Keratinocyte (primary cell): Measurements from ENCODE around the gene C20orf173.

Experiments used
- CTCF ChIP-seq, 3 experiments: IDR thresholded peaks in 1 of 3; conservative IDR thresholded peaks in 1 of 3; optimal IDR thresholded peaks in 1 of 3; 2 replicates in 2 of 3; 3 replicates in 1 of 3; pipeline versions ENCODE3 to v1.5.1; 2011; ENCODE audit warnings: low read length in 3 of 3, mild to moderate bottlenecking in 3 of 3, moderate library complexity in 2 of 3, control low read depth in 1 of 3, inconsistent platforms in 1 of 3; ENCODE audit not compliant: insufficient read depth in 2 of 3; ENCODE audit errors: extremely low read depth in 1 of 3
- EZH2 ChIP-seq: IDR thresholded peaks from one replicate; pipeline ENCODE4 v1.6.1; 2012; ENCODE audit warnings: inconsistent platforms, mild to moderate bottlenecking, low read length, moderate library complexity

DNA sequence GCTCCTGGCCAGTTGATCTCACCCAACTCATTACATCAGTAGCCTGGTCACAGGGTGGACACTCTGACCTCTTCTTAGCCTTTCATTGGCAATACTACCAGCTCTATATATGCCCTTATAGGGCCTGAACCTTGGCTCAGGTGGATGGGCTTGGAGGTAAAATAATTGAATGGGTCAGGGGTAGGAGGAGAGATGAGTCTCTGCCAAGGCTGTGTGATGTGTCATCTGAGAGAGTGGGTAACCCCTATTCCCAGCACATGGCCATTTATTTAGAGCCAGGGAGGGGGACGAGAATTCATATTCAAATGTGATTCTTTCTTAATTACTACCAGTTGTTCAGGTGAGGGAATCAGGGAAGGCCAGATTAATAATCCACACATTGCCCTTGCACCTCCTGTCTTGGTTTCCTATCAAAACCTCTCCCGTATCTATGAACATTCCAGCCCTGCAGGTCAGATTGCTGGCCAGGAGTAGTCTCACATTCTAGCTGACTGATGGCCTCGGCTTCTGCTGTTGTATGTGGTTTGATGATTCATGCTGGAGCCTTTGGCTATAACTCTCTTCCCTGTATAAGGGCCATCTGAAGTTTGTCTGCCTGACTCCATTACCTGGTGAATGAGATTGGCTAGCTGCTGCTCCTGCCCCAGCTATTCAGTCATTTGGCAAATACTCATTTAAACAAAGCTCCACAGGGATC, 13.4 kb downstream of the C20orf173 start:
- TF ChIP-seq EZH2 (no peak), CTCF (optimal IDR thresholded peaks at IDR 0.05 in 1 of 3, IDR thresholded peaks at IDR 0.05 in 1 of 3, conservative IDR thresholded peaks at IDR 0.05 in 1 of 3; ENCODE audit: extremely low read depth in 1 of 3, insufficient read depth in 2 of 3, low read length in 3 of 3) (no peak)
